WTC11 (cell line): ENCODE data around the gene PAX8.

Experiments used
- CTCF ChIP-seq: fragments of 200-600 bp; IDR thresholded peaks from 2 replicates; pipeline ENCODE4 v1.8.0; 2022; ENCODE audit warnings: antibody characterized with exemption
- GABPB1 ChIP-seq: sonication (generic); formaldehyde crosslinking; IDR thresholded peaks from 2 replicates; pipeline ENCODE4 v1.8.1; 2023; ENCODE audit warnings: mild to moderate bottlenecking, missing genetic modification reagents
- JUN ChIP-seq: sonication (generic); formaldehyde crosslinking; IDR thresholded peaks from 2 replicates; pipeline ENCODE4 v1.8.0; 2023; ENCODE audit warnings: mild to moderate bottlenecking, missing genetic modification reagents

DNA sequence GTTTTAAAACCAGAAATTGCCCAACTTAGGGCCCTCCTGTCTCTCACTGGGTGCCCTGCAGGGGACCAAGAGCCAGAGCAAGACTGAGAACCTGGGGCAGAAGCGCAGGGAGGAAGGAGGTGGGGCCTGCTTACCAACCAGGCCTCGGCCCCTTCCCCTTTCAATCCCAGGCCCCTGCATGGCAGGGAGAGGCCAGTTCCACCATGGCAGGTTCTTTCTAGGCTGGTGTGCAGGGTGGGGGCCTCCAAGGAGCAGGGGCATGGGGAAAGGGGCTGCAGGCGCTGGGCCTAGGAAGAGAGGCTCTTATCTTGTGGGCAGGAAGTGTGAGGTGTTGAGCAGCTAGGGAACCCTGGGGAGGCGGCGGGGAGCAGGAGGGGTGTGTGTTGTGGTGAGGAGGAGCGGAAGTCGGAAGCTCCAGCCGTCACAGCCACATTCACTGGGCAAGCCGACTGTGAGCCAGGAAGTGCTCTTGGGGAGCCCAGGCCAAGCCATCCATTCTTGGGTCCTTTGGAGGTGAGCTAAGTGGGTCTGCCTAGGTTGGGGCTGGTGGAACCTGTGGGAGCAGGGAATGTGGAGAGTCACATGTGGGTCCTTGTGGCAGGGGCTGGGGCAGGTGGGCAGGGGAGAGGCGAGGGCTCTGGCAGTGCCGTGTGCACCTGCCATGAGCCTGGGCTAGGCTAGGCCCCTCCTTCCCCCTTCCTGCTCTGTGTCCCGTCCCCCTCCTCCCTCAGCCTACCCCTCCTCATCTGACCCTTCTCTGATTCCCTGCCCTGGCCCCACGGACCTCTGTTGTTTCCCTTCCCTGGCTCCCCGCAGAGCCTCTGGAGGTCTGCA is 105.0 kb downstream of the PAX8 start, which contains the start of gene PSD4:
- TF ChIP-seq CTCF (no peak), GABPB1 (CRISPR knock-in tag) (no peak), JUN (CRISPR knock-in tag) (no peak)
